HG03469 (cell line): Measurements from ENCODE around the gene MGMT.
A peak's percentile ranks its signal among the peaks of the same experiment; 100 is the strongest.

ENCODE experiments used
- ATAC-seq: cut with Tn5 transposase; IDR thresholded peaks from one replicate; pipeline ENCODE4 v1.9.1; 2021; ENCODE audit warnings: mild to moderate bottlenecking, moderate library complexity, moderate number of reproducible peaks; ENCODE audit not compliant: unreplicated experiment

Gene MGMT

GRCh38 chr10:129581827-129582411 is 114.9 kb downstream of the MGMT start:
- no peak for ATAC-seq

GRCh38 chr10:129583831-129584230 is 116.8 kb downstream of the MGMT start:
- no peak for ATAC-seq

- no peak for ATAC-seq
These were observed 119.9 kb downstream of the MGMT start for GRCh38 chr10:129586898-129587443.

- ATAC-seq, result no peak
These were observed 122.5 kb downstream of the MGMT start for GRCh38 chr10:129589546-129589945.

GRCh38 chr10:129593953-129594352 is 126.9 kb downstream of the MGMT start:
- no peak for ATAC-seq

GRCh38 chr10:129594811-129595210 is 127.8 kb downstream of the MGMT start:
- no peak for ATAC-seq

- no peak for ATAC-seq
These were observed 131.4 kb downstream of the MGMT start for GRCh38 chr10:129598413-129598812.

- no peak for ATAC-seq
These were observed 132.1 kb downstream of the MGMT start for GRCh38 chr10:129599160-129599559.

- peak; percentile 33 for ATAC-seq
These were observed 134.7 kb downstream of the MGMT start for GRCh38 chr10:129601737-129602136.

- no peak for ATAC-seq
These were observed 136.0 kb downstream of the MGMT start for GRCh38 chr10:129602938-129603535.

GRCh38 chr10:129604333-129605032 is 137.4 kb downstream of the MGMT start:
- ATAC-seq, result peak; percentile 26

GRCh38 chr10:129605266-129605985 is 138.4 kb downstream of the MGMT start:
- no peak for ATAC-seq

GRCh38 chr10:129605986-129606518 is 139.0 kb downstream of the MGMT start:
- ATAC-seq, result peak; percentile 47

- no peak for ATAC-seq
These were observed 140.6 kb downstream of the MGMT start for GRCh38 chr10:129607607-129608109.

GRCh38 chr10:129608653-129609052 is 141.6 kb downstream of the MGMT start:
- ATAC-seq, result no peak

GRCh38 chr10:129609551-129609950 is 142.5 kb downstream of the MGMT start:
- no peak for ATAC-seq

GRCh38 chr10:129612481-129613109 is 145.6 kb downstream of the MGMT start:
- no peak for ATAC-seq

- no peak for ATAC-seq
These were observed 146.4 kb downstream of the MGMT start for GRCh38 chr10:129613377-129613980.

- ATAC-seq, result no peak
These were observed 147.3 kb downstream of the MGMT start for GRCh38 chr10:129614341-129614740.

- ATAC-seq, result no peak
These were observed 148.3 kb downstream of the MGMT start for GRCh38 chr10:129615381-129615780.
